NCI-H1436 treated with DMSO at 0.1 percent for 48 hours (cell line): ENCODE results near the gene FGD6.
"Not testable (repeated sequence)": the region's sequence is repeated elsewhere in the genome, so short reads cannot be mapped to it uniquely, and the experiment has no call there.

ENCODE experiments used
- DNase-seq: peaks from one replicate; lab custom pipeline; 2025; lab: John Stamatoyannopoulos, UW

The FGD6 gene

GRCh38 chr12:95234187-95234586 is 16.9 kb upstream of the FGD6 start:
- DNase-seq: not testable (repeated sequence)

- DNase-seq: no peak
Observed at GRCh38 chr12:95231190-95231589, 13.9 kb upstream of the FGD6 start.

- DNase-seq: no peak
Observed at GRCh38 chr12:95230313-95230712, 13.0 kb upstream of the FGD6 start.

GRCh38 chr12:95229636-95230035 is 12.4 kb upstream of the FGD6 start:
- DNase-seq: no peak

- DNase-seq: no peak
Observed at GRCh38 chr12:95228617-95229016, 11.3 kb upstream of the FGD6 start.

- DNase-seq: no peak
Observed at GRCh38 chr12:95227818-95228356, 10.6 kb upstream of the FGD6 start.

- DNase-seq: no peak
Observed at GRCh38 chr12:95225645-95226212, 8.5 kb upstream of the FGD6 start.

GRCh38 chr12:95224202-95225170 is 7.2 kb upstream of the FGD6 start:
- DNase-seq: no peak

GRCh38 chr12:95220726-95221125 is 3.5 kb upstream of the FGD6 start:
- no peak for DNase-seq

- no peak for DNase-seq
Observed at GRCh38 chr12:95220190-95220589, 2.9 kb upstream of the FGD6 start.

- DNase-seq: no peak
Observed at GRCh38 chr12:95218150-95219133, 1.2 kb upstream of the FGD6 start.

- DNase-seq: no peak
Observed at GRCh38 chr12:95216711-95217376, 423 bp downstream of the FGD6 start.

- no peak for DNase-seq
Observed at GRCh38 chr12:95215949-95216348, 1.3 kb downstream of the FGD6 start.

- no peak for DNase-seq
Observed at GRCh38 chr12:95214466-95214865, 2.8 kb downstream of the FGD6 start.

- no peak for DNase-seq
Observed at GRCh38 chr12:95213928-95214327, 3.3 kb downstream of the FGD6 start.

- DNase-seq: no peak
Observed at GRCh38 chr12:95213119-95213518, 4.1 kb downstream of the FGD6 start.

- no peak for DNase-seq
Observed at GRCh38 chr12:95212586-95212985, 4.7 kb downstream of the FGD6 start.

- DNase-seq: no peak
Observed at GRCh38 chr12:95208678-95209077, 8.6 kb downstream of the FGD6 start.

- no peak for DNase-seq
Observed at GRCh38 chr12:95207407-95207806, 9.9 kb downstream of the FGD6 start.

- DNase-seq: no peak
Observed at GRCh38 chr12:95206916-95207315, 10.4 kb downstream of the FGD6 start.

GRCh38 chr12:95205685-95206084 is 11.6 kb downstream of the FGD6 start:
- DNase-seq: no peak
